Upper lobe of left lung (tissue), 6 donors: Measurements from ENCODE around the gene MYH9. TPM values are rescaled to one million over a fixed set of nuclear protein-coding genes. Genes with fewer than 3 reads are reported as not detected.

Experiments used
- ATAC-seq, 2 donors: fragments of 200-7000 bp; cut with Tn5 transposase; one replicate each; pipeline ENCODE4 v1.9.1; 2022; ENCODE audit warnings: mild to moderate bottlenecking in 2 of 2, moderate library complexity in 2 of 2; ENCODE audit not compliant: low FRiP score in 2 of 2
- DNase-seq, 2 donors: peaks; one replicate each; pipeline ENCODE4 v3.0.0-alpha.2; 2019 to 2020
- H3K27ac ChIP-seq, 4 donors: fragments of 200-600 bp; sonication (generic); one replicate each; pipeline ENCODE4 v1.5.1; 2016 to 2019
- H3K27me3 ChIP-seq, 4 donors: fragments of 200-600 bp; sonication (generic); one replicate each; pipeline ENCODE4 v1.5.1; 2017 to 2019
- H3K36me3 ChIP-seq, 4 donors: fragments of 200-600 bp; sonication (generic); one replicate each; pipeline ENCODE4 v1.5.1; 2016 to 2019
- H3K4me1 ChIP-seq, 4 donors: fragments of 200-600 bp; sonication (generic); one replicate each; pipeline ENCODE4 v1.5.1; 2018 to 2019
- H3K4me3 ChIP-seq, 4 donors: fragments of 200-600 bp; sonication (generic); one replicate each; pipeline ENCODE4 v1.5.1; 2017 to 2019; ENCODE audit warnings: mild to moderate bottlenecking in 2 of 4, moderate library complexity in 1 of 4
- H3K9me3 ChIP-seq, 4 donors: fragments of 200-600 bp; sonication (generic); one replicate each; pipeline ENCODE4 v1.5.1; 2018 to 2019
- CTCF ChIP-seq, 6 experiments: fragments of 450-650 bp in 4 of 6; fragments of 200-600 bp in 2 of 6; sonication (generic) in 2 of 6; IDR thresholded peaks; one replicate each; pipeline ENCODE4 v1.5.1; 2016 to 2019; ENCODE audit warnings: antibody characterized with exemption in 6 of 6
- EP300 ChIP-seq, 4 donors: sonication (generic); formaldehyde crosslinking; IDR thresholded peaks; one replicate each; pipeline ENCODE4 v1.5.1; 2017; ENCODE audit warnings: antibody characterized with exemption in 4 of 4, control low read depth in 2 of 4
- POLR2A ChIP-seq, 4 donors: fragments of 450-650 bp; IDR thresholded peaks; one replicate each; pipeline ENCODE4 v1.5.1; 2016 to 2017; ENCODE audit warnings: antibody characterized with exemption in 4 of 4, mild to moderate bottlenecking in 2 of 4
- POLR2AphosphoS5 ChIP-seq, 2 donors: sonication (generic); formaldehyde crosslinking; IDR thresholded peaks; one replicate each; pipeline ENCODE4 v1.5.1; 2017; ENCODE audit warnings: antibody characterized with exemption in 2 of 2
- WGBS, 2 donors: methylation state at CpG; one replicate each; pipeline ENCODE4 v1.1.5; 2017 to 2018; 5-methylcytosine and 5-hydroxymethylcytosine counted together
- total RNA-seq, 6 donors: library from RNA; depleted of rRNA in 4 of 6; stranded (reverse); fragments of >200 nt in 4 of 6; gene quantifications; one replicate each; pipeline versions ENCODE4 v1.1.0 to v1.2.1, GENCODE V29; 2016 to 2021
- donor health status: DM: no; HTN: no; CAD: no; lungs with moderate emphysema.
- donor health status: DM: no; HTN: yes; CAD: no; lungs with severe emphysema.

MYH9 gene
- total RNA-seq, 6 donors from 2014 or later: 486 to 925 (median 599) TPM

- Histone ChIP-seq H3K4me1 (peaks cover 85 to 96% (median 92%) of the 10 kb centered on the region in 4 donors), H3K4me3 (no peak overlapping the region), H3K27me3 (no peaks in the 10 kb centered on the region), H3K9me3 (no peaks in the 10 kb centered on the region), H3K27ac (peak overlapping the region in 3 of 4 donors; percentile 19 to 91 (median 88)), H3K36me3 (peaks cover 26 to 96% (median 64%) of the 10 kb centered on the region in 4 donors)
- TF ChIP-seq EP300 (IDR thresholded peaks at IDR 0.05) (no peak), POLR2AphosphoS5 (IDR thresholded peaks at IDR 0.05) (no peak), POLR2A (IDR thresholded peaks at IDR 0.05) (no peak), CTCF (IDR thresholded peaks at IDR 0.05) (no peak)
- 85 to 88% methylated on average over 8 to 10 of the region's 10 CpGs for WGBS, 2 donors
- ATAC-seq (no peak), DNase-seq (no peak)
These were observed 46.1 kb downstream of the MYH9 start for GRCh38 chr22:36341640-36342041.

- Histone ChIP-seq H3K4me1 (peaks cover 85 to 96% (median 94%) of the 10 kb centered on the region in 4 donors), H3K27ac (peak overlapping the region; percentile 19 to 91 (median 55)), H3K9me3 (no peaks in the 10 kb centered on the region), H3K36me3 (peaks cover 28 to 99% (median 67%) of the 10 kb centered on the region in 4 donors), H3K4me3 (no peak overlapping the region), H3K27me3 (no peaks in the 10 kb centered on the region)
- TF ChIP-seq CTCF (IDR thresholded peaks at IDR 0.05) (no peak), POLR2AphosphoS5 (IDR thresholded peaks at IDR 0.05) (peak in 1 of 2 donors; percentile 11)
- ATAC-seq: no peak
- DNase-seq: no peak
- WGBS, 2 donors: 39 to 52% methylated on average over 9 of the region's 9 CpGs
These were observed 47.1 kb downstream of the MYH9 start for GRCh38 chr22:36340621-36341020.

GRCh38 chr22:36339171-36340065, 48.3 kb downstream of the MYH9 start:
- DNase-seq (no peak), ATAC-seq (peak in 1 of 2 donors; percentile 64)
- no peak overlapping the region for H3K4me3 ChIP-seq
- H3K4me1 ChIP-seq: peaks cover 87 to 96% (median 94%) of the 10 kb centered on the region in 4 donors
- H3K27ac ChIP-seq: peak overlapping the region; percentile 26 to 91 (median 88)
- peaks cover 28 to 100% (median 69%) of the 10 kb centered on the region in 4 donors for H3K36me3 ChIP-seq
- H3K27me3 ChIP-seq: no peaks in the 10 kb centered on the region
- TF ChIP-seq POLR2AphosphoS5 (IDR thresholded peaks at IDR 0.05) (no peak), CTCF (IDR thresholded peaks at IDR 0.05) (no peak)
- H3K9me3 ChIP-seq: no peaks in the 10 kb centered on the region
- 47 to 64% methylated on average over 6 of the region's 6 CpGs for WGBS, 2 donors

- no peaks in the 10 kb centered on the region for H3K9me3 ChIP-seq
- peaks cover 28 to 99% (median 67%) of the 10 kb centered on the region in 4 donors for H3K36me3 ChIP-seq
- H3K27ac ChIP-seq: peak overlapping the region; percentile 88 to 91 (median 89)
- H3K4me1 ChIP-seq: peaks cover 87 to 96% (median 94%) of the 10 kb centered on the region in 4 donors
- 48 to 58% methylated on average over 8 of the region's 8 CpGs for WGBS, 2 donors
- DNase-seq (no peak), ATAC-seq (no peak)
- no peak overlapping the region for H3K4me3 ChIP-seq
- H3K27me3 ChIP-seq: no peaks in the 10 kb centered on the region
- peak in 1 of 2 donors; percentile 13 for TF ChIP-seq POLR2AphosphoS5 (IDR thresholded peaks at IDR 0.05)
- TF ChIP-seq EP300 (IDR thresholded peaks at IDR 0.05): peak in 2 of 4 donors; percentile 3 to 63
- TF ChIP-seq CTCF (IDR thresholded peaks at IDR 0.05): no peak
These were observed 50.2 kb downstream of the MYH9 start for GRCh38 chr22:36337365-36338130.
